HG02943 (cell line): ENCODE data around the gene PRRG2.
"Not testable (repeated sequence)": the region's sequence is repeated elsewhere in the genome, so short reads cannot be mapped to it uniquely, and the experiment has no call there.

Experiments used
- ATAC-seq: cut with Tn5 transposase; IDR thresholded peaks from one replicate; pipeline ENCODE4 v1.9.1; 2021; ENCODE audit warnings: mild to moderate bottlenecking, low read depth, moderate library complexity; ENCODE audit not compliant: unreplicated experiment

PRRG2 gene

DNA sequence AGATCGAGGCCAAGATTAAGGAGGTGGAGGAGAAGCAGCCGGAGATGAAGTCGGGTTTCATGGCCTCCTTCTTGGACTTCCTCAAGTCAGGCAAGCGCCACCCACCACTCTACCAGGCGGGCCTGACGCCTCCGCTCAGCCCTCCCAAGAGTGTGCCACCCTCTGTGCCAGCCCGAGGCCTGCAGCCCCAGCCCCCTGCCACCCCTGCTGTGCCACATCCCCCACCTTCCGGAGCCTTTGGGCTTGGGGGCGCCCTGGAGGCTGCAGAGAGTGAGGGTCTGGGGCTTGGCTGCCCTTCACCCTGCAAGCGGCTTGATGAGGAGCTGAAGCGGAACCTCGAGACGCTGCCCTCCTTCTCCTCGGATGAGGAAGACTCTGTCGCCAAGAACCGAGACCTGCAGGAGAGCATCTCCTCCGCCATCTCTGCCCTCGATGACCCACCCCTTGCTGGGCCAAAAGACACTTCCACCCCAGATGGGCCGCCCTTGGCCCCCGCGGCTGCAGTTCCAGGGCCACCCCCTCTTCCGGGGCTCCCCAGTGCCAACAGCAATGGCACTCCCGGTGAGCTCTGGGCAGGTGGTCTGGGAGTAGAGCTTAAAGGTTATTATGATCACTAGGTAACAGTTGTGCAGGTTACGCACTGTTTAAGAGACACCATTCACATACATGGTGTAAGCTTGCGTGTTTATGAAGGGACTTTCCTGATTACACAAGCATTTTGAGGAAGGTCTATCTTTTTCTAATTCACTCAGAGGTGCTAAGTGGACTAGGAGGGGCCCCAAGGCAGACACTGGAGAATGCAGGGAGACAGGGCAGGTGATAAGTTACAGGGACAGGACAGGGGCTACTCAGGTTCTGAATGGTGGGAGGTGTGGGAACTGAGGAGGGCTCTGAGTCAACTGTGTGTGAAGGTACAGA lies 18.5 kb downstream of the PRRG2 start:
- ATAC-seq, result no peak

DNA sequence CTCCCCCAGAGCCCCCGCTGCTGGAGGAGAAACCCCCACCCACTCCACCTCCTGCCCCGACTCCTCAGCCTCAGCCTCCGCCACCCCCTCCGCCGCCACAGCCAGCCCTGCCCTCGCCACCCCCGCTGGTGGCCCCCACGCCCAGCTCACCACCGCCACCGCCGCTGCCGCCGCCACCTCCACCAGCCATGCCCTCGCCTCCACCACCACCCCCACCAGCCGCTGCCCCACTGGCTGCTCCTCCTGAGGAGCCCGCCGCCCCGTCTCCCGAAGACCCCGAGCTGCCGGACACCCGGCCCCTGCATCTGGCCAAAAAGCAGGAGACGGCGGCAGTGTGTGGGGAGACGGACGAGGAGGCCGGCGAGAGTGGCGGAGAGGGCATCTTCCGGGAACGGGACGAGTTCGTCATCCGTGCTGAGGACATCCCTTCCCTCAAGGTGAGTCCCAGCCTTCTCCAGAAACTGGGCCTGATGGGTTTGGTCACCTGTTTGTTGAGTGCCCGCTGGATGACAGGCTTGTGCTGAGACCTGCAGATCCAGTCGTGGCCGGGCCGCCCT lies 20.4 kb downstream of the PRRG2 start:
- no peak for ATAC-seq

DNA sequence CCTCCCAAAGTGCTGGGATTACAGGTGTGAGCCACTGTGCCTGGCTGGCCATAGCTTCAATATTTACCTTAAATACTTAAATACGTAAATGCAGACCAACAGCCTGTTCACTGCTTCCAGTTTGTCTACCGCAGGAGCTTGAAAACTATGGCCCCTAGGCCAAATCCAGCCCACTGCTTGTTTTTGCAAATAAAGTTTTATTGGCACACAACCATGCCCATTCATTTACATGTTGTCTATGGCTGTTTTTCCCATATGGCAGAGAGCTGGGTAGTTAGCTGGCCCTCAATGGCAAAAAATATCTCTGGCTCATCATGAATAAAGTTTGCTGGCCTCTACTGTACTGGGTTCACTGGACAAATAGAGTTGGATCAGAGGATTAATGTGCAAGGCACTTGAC lies 21.7 kb downstream of the PRRG2 start:
- ATAC-seq, result no peak

DNA sequence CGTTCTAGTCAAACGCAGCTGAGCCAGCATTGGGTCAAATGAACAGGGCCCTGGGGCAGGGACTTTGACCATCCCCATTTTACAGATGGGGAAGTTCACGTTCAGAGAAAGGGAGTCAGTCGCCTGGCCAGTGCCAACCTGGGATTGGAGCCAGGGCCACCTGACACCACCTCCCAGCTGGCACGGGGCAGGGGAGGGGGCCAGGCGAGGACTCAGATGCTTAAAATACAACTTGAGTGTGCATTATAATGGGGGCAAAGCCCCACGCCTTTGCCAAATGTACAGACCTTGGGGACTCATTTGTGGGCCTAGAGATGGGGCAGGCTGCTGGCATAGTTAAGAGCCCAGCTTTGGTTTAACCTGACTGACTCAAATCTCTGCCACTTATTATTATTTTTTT lies 24.5 kb downstream of the PRRG2 start:
- no peak for ATAC-seq

DNA sequence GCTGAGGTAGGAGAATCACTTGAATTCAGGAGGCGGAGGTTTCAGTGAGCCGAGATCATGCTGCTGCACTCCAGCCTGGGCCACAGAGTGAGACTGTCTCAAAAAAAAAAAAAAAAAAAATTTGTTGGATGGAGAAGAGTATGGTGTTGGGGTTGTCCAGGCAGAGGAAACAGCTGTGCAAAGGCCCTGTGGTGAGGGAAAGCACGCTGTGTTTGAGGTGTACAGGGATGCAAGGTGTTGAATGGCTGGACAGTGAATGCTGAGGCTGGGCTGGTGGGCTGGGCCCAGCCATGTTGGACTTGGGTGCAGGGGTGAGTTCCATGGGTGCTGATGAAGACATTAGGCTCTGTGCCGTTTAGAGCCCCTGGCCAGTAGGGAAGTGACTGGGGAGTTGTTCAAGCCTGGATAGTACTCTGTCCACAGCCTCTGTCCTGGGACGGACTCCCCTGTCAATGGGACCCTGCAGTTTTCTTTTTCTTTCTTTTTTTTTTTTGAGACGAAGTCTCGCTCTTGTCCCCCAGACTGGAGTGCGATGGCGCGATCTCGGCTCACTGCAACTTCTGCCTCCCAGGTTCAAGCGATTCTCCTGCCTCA lies 28.5 kb downstream of the PRRG2 start:
- ATAC-seq, result no peak

DNA sequence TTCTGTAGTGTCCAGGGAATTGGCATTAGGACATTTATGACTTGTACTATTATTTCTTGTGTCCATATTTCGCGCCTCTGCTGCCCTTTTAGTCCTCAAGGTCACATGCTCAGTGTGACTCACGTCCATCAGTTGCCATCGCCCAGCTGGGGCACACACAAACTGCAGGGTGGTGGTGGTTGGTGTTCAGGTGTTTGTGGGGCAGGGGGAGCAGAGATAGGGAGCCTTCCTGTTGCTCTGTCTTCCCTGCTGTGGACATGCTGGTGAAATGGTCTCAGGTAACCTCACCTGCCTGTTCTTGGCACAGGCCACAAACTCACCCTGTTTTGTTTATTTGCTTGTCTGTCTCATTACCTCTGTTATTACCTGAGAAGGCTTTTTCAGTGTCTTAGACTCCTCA lies 32.3 kb downstream of the PRRG2 start:
- no peak for ATAC-seq

DNA sequence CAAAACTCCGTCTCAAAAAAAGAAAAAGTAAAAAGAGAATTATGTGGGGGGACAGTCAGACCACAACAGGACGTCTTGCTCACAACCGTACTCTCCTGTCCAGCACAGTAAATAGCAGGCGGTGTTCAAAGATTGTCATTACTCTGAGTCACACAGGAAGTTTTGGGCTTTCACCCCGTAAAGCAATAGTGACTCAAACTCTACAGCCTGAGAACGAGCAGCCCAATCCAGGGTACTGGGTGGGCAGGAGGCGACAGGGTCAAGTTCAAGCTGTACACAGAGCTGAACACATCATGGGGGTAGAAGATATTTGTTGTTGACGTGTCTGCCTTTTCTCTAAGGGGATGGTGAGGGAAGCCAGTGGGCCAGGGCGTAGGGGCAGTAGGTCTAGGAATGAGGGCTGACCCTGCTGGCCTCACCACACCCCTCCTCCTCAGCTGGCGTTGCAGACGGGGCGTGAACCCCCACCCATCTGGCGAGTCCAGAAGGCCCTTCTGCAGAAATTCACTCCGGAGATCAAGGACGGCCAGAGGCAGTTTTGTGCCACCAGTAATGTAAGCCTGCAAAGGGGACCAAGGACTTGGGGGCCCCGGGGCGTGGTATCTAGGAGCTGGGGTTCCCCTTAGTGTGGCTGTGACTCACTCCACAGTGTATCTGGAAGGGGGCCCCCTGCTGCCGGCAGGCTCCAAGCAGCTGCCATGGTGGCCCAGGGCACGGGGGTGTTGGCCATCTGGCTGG lies 33.1 kb downstream of the PRRG2 start:
- no peak for ATAC-seq

DNA sequence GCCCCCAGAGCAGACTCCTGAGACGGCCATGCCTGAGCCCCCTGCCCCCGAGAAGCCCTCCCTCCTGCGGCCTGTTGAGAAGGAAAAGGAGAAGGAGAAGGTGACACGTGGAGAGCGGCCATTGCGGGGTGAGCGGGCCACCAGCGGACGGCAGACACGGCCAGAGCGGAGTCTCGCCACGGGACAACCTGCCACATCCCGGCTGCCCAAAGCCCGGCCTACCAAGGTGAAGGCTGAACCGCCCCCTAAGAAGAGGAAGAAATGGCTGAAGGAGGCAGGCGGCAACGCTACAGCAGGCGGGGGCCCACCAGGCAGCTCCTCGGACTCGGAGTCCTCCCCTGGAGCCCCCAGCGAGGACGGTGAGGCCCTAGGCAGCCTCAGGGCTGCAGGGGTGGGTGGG lies 34.7 kb downstream of the PRRG2 start:
- ATAC-seq, result no peak

DNA sequence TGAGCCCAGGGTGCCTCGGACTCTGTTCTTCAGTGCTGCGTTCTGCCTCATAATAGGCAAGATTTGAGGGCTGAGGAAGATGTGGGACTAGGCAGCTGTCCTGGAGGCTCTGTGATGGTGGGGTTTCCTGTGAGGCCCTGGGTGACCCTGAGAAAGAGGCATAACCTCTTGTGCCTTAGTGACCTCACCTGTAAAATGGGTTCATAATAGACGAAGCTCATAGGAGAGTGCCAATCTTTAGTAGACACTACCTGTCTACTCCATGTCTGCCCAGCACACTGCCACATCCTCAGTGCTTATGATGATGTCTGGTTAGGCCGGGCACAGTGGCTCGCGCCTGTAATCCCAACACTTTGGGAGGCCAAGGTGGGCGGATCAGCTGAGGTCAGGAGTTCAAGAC lies 35.4 kb downstream of the PRRG2 start:
- ATAC-seq, result no peak

DNA sequence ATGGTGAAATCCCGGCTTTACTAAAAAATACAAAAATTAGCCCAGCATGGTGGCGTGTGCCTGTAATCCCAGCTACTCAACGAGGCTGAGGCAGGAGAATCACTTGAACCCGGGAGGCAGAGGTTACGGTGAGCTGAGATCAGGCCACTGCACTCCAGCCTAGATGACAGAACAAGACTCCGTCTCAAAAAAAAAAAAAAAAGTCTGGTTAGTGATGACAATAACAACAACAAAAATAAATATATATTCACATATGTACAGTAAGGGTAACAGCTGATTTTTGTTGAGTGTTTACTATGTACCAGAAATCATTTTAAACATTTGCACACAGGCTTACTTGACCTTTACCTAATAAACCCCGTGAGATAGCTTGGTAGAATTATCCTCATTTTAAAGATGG lies 35.8 kb downstream of the PRRG2 start:
- ATAC-seq, result no peak

DNA sequence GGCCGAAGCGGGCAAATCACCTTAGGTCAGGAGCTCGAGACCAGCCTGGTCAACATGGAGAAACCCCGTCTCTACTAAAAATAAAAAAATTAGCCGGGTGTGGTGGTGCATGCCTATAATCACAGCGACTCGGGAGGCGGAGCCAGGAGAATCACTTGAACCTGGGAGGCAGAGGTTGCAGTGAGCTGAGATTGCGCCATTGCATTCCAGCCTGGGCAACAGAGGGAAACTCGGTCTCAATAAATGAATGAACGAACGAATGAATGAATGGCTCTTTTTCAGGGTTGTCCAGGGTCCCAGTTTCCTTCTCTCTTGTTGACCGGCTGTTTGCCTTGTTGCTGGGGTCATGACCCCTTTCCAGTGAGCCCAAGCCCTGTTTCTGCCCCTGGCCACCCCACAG lies 36.7 kb downstream of the PRRG2 start:
- not testable (repeated sequence) for ATAC-seq

DNA sequence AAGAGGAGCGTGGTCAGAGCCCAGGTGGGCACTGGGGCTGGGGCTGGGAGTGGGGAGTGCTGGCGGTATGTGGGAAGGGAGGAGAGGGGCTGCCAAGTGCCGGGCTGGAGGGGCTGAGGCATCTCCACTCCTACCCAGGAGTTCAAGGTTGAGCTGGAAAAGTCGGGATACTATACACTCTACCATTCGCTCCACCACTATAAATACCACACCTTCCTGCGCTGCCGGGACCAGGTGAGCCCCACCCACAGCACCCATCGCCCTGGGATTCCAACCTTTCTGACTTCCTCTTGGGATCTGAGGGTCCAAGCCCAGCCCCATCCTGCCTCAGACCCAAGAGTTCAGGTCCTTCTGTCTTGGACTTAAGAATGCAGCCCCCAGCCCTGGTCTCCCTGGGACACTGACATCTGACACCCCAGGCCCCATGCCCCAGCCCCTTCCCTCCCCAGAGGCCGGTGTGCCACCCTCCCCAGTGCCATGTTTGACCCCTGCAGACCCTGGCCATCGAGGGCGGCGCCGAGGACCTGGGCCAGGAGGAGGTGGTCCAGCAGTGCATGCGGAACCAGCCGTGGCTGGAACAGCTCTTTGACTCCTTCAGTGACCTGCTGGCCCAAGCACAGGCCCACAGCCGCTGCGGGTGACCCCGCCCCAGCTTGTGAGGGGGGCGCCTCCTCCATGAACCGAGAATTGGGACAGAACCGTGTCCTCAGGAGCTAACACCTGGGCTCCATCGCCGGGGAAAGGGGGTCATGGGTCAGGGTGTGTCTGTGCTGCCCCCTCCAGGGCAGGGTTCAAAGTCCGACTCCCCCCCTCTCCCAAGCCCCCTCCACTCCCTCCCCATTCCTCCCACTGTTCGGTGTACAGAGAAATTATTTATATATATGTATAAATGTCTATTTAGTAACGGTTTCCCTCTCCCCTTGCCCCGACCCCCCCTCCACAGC lies 44.1 kb downstream of the PRRG2 start:
- ATAC-seq, result no peak

DNA sequence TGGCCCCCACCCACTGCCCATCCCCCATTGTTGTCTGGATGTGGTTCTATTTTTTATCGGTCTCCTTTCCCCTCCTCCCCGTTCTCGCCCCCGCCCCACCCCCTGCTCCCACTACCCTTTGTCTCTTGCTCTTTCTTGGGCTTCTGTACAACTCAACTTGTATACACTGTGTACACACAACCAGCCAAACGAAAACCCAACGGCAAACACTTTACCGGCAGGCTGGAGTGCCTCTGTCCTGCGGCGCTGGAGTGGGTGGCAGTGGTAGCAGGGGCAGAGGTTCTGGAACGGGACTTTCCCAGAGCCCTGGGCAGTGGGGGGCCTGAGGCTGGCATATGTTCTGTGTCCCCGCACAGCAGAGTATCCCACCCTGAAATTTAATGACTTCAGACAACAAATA lies 45.1 kb downstream of the PRRG2 start:
- no peak for ATAC-seq

DNA sequence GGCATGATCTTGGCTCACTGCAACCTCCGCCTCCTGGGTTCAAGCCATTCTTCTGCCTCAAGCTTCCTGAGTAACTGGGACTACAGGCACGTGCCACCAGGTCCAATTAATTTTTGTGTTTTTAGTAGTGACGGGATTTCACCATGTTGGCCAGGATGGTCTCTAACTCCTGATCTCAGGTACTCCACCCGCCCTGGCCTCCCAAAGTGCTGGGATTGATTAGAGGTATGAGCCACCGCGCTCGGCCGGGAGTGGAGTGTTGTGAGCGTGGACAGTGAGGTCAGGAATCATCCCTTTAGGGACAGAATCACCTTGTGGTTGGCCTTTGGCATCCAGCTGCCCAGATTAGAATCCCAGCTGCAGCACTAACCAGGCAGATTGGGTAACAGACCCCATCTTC lies 48.5 kb downstream of the PRRG2 start:
- ATAC-seq, result no peak

DNA sequence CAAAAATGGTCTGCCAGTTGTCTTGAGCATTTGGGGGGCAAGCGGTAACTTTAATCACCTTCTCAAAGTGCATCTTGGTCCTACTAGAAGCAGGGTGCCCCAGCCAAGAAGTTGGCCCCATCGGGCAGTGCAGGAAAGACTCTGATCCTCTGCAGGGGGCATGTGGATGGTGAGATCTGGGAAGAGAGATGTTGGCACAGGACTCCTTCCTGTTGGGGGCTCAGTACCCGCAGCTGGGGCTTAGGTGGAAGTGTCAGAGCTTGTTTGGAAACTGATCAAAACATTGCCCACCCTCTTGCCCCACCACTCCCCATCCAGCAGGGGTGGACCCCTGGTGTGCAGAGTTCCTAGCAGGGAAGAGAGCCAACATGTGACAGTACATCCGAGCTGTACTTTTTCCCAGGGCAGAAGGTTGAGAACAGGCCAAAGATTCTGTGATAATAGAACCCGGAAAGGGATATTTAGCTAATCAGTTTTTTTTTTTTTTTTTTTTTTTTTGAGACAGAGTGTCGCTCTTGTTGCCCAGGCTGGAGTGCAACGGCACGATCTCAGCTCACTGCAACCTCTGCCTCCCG lies 50.0 kb downstream of the PRRG2 start:
- ATAC-seq, result no peak

DNA sequence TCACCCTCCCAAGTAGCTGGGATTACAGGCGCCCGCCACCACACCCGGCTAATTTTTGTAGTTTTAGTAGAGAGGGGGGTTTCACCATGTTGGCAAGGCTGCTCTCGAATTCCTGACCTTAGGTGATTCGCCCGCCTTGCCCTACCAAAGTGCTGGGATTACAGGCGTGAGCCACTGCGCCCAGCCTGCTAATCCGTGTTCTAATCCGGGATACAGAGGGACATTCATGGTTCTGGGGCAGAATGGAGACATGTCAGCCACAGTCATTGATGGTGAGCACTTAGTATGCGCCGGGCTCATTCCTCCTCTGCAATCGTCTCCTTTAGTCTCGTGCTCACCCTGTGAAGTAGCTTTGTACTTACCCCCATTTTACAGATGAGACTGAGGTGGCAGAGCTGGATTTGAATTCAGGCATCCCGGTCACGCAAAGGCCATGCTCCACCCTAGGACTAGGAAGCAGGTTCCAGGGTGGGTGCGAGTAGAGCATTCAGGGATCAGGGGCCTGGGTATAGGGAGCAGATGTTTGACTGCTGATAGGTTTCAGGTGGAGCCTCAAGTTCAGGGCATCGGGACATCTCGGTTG lies 50.6 kb downstream of the PRRG2 start:
- no peak for ATAC-seq

DNA sequence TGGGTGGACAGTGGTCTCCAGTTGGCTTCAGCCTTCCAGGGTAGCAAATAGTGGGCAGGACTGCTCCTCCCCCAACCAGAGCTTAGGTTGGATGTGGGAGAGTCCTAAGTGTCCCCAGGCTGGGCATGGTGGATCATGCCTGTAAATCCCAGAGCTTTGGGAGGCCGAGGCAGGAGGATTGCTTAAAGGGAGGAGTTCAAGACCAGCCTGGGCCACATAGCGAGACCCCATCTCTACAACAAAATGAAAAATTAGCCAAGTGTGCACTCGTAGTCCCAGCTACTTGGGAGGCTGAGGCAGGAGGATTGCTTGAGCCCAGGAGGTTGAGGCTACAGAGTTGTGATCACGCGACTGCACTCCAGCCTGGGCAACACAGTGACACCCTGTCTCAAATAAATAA lies 51.5 kb downstream of the PRRG2 start:
- no peak for ATAC-seq

DNA sequence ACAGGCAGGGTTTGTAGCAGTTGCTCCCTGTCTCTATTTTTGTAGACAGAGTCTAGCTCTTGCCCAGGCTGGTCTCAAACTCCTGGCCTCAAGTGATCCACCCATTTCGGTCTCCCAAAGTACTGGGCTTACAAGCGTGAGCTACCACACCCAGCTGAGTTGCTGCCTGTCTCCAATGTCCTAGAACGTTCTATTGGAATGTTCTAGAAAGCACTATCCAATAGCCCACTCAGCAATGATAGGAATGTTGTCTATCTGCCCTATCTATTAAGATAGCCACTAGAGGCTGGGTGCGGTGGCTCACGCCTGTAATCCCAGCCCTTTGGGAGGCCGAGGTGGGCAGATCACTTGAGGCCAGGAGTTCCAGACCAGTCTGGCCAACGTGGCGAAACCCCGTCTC lies 52.2 kb downstream of the PRRG2 start:
- not testable (repeated sequence) for ATAC-seq

DNA sequence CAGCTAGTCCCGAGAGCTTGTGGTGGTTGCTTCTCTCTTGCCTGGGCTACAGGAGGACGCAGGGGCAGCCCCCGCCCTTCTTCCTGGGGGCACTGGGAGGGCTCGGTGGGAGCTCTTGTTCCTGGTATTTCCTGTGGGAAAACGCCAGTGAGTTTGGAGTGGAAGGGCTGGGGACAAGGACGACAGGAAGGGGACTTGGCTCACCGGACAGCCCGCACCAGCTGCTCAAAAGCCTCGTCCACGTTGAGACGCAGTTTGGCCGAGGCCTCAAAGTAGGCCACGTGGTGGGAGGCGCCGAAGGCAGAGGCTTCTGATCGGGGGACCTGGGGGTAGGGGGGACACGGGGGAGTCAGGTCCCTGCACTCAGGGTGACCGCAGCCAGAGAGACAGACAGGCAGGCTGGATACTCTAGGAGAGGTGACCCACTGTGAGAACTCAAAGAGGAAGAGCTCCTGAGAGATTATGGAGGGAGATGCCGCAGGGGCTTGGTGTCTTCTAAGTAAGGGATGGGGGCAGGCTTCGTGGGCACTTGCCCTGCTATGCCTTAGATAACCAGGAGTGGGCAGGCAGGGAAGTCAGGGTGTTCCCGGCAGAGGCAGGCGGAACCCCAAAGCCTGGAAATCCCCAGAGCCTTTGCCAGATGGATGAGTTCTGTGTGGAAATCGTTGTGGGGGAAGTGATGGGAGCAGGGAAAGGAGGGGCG lies 54.6 kb downstream of the PRRG2 start:
- no peak for ATAC-seq
